Endometrial microvascular endothelial cells (primary cell): Measurements from ENCODE around the gene SERINC3. TPM values are rescaled to one million over a fixed set of nuclear protein-coding genes. Genes with fewer than 3 reads are reported as not detected.
"Not testable (repeated sequence)": the region's sequence is repeated elsewhere in the genome, so short reads cannot be mapped to it uniquely, and the experiment has no call there.

ENCODE experiments used
- in situ Hi-C: cut with HindIII; loops from 2 replicates; pipeline ENCODE4 v1.10.0; 2017; ENCODE audit warnings: low sequenced_read_pairs, low pct_unique_long_range_greater_than_20kb; ENCODE audit errors: inconsistent ontology term
- total RNA-seq: library from RNA; depleted of rRNA; stranded (reverse); fragments of >200 nt; gene quantifications from one replicate; pipeline ENCODE4 v1.2.3, GENCODE V29; 2015; ENCODE audit errors: inconsistent ontology term

Gene SERINC3
- total RNA-seq, 1 donor from 2014 or later: 100.0 TPM

DNA sequence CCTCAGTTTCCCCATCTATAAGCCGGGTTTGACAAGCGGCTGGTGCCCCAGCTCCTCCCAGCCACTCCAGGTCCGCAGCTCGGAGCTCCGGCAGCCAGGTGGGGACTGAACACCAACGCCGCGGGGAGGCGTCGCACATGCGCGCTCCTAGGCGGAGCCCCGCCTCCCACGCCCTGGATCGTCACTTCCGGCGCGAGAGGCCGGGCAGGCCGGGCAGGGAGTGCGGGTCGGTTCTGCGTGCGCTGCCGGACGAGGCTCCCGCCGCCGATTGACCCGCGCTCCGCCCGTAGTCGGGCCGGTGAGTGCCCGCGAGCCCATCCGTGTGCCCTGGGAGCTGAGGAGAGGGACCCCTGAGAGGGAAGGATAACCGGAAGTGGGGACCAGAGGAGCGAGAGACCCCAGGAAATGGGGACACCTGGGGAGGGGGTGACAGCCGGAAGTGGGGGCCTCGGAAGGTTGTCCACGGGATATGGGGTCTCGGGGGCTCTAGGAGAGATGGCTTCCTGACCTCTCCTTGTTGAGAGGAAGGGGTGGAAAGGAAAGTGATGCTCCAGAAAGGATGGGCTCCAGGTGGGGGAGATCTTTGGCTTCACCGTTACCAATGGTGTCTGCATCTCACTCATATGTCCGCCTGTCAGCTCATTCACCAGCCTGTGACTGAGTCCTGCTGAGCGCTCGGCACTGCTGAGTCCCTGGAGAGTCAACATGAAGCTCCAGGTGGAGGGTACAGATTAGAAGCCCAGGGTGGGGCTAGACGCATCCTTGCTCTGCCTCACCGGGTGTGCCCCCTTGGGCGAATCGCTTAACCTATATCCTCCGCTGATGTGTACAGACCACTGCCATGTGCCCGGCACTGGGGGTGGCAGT, 45.9 kb downstream of the SERINC3 start, which contains the start of gene TTPAL:
TTPAL (plus strand) TSS at position 181 of the 867 bp plus-strand sequence. CDS start 4,126 bp downstream, outside the sequence.
- in situ Hi-C loops: no loop called here

DNA sequence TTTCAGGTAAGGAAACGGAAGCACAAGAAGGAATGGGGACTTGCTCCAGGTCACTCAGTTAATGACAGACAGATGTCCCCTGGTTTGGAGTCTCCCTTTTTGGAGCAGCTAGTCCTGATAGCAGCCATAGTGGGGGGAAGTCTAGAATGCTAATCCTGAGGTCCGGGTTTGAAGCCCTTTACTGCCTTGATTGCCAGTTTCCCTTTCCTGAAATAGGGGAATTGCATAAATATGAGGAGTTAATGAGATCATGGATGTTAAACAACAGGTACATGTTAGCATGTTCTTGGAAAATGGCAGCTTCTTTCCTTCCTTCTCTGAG, 46.5 kb downstream of the SERINC3 start:
- in situ Hi-C loops: no loop called here

DNA sequence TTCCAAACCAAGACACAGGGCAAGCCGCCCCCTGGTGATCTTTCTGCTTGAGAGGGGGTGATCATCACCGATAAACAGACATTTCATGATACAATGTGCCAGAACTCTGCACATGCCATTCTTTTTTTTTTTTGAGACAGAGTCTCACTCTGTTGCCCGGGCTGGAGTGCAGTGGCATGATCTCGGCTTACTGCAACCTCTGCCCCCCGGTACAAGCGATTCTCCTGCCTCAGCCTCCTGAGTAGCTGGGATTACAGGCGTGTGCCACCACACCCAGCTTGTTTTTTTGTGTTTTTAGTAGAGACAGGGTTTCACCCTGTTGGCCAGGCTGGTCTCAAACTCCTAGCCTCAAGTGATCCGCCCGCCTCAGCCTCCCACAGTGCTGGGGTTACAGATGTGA, 49.6 kb downstream of the SERINC3 start:
- in situ Hi-C loops: not testable (repeated sequence)

DNA sequence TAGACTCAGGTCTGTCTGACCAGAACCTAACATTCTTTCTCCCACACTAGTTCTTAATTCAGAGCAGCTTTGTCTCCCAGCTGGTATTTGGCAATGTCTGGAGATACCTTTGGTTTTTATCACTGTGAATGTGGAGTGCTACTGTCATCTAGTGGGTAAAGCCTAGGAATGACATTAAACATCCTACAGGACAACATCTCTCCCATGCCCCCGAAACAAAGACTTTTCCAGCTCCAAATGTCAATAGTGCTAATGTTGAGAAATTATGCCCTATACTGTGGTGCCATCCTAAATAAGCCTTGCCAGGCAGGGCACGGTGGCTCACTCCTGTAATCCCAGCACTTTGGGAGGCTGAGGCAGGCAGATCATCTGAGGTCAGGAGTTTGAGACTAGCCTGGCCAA, 50.4 kb downstream of the SERINC3 start:
- in situ Hi-C loops: no loop called here

DNA sequence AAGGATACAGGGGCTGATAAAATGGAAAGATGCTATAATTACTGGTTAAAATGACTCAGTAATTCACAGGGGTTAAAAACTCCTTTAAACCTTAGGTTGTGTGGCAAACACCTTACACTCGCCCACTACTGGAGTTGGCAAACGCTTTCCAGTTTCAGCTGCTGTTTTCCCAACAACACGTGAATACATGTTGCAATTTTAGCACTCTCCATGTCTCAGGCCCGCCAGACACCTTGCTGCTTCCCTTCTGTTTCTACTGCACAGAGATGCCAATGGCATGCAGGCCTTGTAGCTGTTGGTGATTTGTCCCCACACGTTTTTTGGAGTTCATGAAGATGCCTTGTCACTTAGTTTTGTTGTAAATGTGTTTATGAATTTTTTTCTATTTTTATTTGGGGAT, 51.5 kb downstream of the SERINC3 start:
- in situ Hi-C loops: no loop called here

DNA sequence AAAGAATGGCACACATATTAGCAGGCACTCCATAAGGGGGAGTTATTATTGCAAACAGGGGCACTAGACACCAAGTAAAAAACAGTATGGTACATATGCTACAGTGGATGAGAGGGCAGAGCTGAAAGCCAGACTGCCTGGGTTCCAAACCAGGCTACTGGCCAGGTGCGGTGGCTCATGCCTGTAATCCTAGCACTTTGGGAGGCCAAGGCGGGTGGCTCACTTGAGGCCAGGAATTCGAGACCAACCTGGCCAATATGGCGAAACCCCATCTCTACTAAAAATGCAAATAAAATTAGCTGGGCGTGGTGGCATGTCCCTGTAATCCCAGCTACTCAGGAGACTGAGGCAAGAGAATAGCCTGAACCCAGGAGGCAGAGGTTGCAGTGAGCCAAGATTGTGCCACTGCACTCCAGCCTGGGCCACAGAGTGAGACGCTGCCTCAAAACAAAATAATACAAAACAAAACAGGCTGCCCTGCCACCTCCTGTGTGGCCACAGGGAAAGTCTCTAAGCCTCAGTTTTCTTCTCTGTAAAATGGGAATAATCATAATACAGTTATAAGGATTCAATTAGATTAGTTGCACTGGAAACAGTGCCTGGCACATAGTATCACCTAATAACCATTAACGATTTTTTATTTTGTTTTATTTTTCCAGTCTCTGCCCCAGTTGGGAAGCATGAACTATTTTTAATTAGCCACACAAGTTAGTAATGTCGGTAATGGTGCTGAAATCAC, 53.7 kb downstream of the SERINC3 start:
- in situ Hi-C loops: loop anchor here (10.0 kb wide), 1 partner anchor 73 kb away; no protein-coding TSS in a partner anchor

DNA sequence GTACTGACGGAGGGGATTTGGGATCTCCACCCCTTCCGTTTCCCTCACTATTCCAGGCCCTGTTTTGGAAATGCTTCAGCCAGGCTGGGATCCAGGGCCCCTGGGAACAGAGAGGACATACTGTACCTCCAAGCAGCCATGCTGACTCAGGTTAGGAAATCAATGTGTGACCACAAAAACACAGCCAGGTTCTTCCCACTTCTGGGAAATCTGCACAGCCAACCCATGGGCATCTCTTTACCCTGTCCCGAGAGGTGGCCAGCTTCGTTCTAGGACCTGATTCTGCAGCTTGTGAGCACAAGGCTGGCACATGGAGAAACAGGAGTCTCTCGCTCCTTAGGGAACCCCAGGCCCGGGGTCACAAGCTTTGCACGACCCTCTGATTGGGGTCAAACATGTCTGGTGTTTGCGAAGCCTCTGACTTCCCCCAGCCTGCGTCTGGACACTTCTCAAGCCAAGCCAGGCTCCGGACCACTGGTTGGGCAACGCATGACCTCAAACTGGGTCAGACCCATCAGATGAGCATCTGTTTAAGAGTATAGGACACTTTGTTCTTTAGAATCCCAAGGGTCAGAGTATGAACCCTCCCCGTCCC, 54.5 kb downstream of the SERINC3 start:
- in situ Hi-C loops: loop anchor here (10.0 kb wide), 1 partner anchor 73 kb away; no protein-coding TSS in a partner anchor

DNA sequence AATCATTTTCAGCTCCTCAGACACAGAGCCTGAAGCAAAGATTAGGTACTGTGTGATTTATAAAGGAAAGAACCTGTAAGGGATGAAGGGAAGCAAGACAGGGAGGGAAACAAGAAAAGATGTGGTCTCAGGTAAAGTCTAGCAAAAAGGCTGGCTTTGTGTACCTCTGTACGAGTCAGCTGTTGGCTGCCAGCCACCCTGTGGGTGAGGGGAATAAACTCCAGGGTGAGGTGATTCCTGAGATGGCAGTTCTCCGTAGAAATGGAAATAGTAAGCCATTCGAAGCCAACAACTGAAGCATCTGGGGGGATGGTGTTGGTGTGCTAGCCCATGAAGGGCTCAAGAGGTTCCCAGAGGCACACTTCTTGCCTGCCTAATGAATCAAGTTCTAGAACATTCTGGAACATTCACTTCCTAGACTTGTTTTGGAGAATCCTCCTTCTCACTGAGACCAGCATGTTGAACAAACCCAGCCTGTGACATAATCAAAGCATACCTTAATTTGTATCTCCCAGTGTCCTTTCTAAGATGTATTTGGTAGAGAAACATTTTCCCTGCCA, 56.8 kb downstream of the SERINC3 start:
- in situ Hi-C loops: loop anchor here (10.0 kb wide), 1 partner anchor 70 kb away; no protein-coding TSS in a partner anchor

DNA sequence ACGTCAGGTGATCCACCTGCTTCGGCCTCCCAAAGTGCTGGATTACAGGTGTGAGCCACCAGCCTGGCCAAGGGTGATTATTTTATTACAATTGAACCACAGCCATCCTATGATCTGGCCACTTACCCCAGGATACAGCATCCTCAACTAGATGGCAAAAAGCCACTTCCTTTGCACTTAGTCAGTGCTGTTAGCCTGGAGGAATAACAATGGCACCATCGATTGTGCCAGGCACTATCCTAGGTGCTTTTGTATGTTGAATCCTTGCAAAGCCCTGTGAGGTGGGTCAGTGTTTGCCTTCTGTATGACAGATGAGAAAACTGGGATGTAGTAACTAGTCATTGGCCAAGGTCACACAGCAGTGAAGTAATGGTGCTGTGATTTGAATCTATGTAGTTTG, 57.4 kb downstream of the SERINC3 start:
- in situ Hi-C loops: loop anchor here (10.0 kb wide), 1 partner anchor 70 kb away; no protein-coding TSS in a partner anchor

DNA sequence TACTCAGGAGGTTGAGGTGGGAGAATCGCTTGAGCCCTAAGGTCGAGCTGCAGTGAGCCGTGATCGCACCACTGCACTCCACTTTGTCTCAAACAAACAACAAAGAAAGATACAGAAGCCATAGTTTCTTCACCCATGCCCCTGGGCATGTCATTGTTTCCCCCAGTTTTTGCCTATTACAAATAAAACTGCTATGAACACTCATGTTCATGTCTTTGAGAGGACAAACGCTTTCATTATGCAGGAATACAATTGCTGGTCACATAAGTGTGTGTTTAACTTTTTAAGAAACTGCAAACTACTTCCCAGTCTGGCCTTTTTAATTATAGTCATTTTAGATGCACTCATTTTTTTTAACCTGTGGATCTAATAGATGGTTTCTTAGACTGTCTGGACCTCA, 58.4 kb downstream of the SERINC3 start:
- in situ Hi-C loops: loop anchor here (10.0 kb wide), 1 partner anchor 69 kb away; no protein-coding TSS in a partner anchor

DNA sequence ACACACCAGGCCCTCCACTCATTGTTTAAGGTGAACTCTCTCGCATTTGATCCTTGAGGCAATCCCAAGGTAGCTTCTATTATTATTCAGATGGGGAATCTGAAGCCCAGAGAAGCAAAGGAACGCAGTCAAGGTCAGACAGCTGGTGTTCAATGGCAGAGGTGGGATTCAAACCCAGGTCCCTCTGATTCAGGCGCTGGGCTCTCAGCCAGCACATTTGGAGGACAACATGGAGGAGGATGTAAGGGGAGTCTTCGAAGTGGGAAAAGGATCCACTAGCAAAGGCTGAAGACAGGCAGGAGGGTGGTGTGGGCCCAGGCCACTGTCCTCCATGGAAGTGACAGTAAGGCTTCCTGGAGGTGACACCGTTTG, 60.1 kb downstream of the SERINC3 start:
- in situ Hi-C loops: loop anchor here (10.0 kb wide), 1 partner anchor 67 kb away; no protein-coding TSS in a partner anchor

DNA sequence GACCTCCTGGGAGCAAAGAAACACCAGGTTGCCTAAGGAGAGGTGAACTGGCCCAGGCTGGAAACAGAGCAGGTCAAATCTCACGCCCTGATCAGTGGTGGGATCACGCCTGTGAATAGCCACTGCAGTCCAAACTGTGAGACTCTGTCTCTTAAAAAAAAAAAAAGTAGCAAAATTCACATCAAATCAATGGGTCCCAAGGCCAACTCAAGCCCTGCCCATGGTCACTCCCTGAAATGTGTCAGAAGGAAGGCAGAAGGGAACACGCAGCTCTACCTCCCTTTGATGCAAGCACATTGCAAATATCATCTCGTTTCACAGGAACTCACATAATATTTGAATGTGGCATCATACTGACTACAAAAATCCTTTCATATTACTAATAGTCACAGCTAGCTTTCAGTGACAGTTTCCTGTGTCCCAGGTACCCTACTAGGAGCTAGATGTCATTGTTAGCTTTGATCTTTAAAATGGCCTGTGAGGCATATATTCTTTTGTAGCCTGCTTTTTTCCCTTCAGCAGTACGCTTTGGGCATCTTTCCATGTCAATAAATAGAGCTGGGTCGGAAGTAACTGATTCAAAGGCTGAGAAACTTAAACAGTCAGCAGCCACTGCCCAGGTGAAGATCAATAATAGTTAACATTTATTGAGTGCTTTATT, 60.6 kb downstream of the SERINC3 start:
- in situ Hi-C loops: loop anchor here (10.0 kb wide), 1 partner anchor 66 kb away; no protein-coding TSS in a partner anchor

DNA sequence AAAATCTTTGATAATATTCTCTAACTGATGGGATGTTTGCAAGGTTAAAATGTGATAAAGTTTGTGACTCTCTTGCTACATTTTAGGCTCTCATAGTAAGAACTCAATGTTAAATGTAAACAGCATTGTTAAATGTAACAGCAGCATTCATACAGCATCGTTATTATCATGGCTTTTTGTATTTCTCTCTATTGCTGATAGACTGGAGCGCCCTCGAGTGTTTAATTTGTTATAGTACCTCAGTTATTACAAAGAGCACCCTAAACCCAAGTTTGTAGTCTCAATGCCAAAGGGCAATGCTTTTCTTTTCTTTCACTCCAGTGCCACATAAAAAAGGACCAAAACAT, 61.1 kb downstream of the SERINC3 start:
- in situ Hi-C loops: loop anchor here (10.0 kb wide), 1 partner anchor 66 kb away; no protein-coding TSS in a partner anchor

DNA sequence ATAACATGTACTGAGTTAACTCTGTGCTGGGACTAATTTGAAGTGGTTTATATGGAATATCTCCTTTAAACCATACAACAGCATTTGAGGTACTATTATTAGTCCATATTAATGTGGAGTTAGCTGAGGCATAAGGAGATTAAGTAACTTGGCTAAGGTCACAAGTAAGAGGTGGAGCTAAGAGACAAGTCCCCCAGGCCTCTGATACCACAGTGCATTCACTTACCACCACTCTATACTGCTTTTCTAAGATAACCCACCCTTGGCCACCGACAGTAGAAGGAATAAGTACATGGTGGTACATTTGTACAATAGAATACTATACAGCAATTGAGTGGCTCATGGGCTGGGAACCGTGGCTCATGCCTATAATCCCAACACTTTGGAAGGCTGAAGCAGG, 62.6 kb downstream of the SERINC3 start:
- in situ Hi-C loops: no loop called here

DNA sequence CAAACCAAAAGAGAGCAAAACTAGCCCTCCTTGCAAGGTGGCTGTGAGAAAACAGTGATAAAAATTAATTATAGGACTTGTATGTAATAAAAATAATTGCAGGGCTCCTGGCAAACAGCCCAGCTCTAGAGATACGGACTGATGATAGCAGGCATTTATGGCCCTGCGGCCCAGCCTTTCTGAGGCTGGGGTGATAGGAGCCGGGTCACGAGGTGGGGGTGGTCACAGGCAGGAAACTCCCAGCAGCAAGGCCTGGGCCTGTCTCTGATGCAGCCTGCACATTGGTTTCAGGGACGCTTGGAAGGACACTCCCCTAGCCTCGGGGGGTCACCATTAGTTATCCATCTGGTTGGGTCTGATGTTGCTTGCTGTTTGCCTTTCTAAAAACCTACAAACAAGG, 64.9 kb downstream of the SERINC3 start:
- in situ Hi-C loops: no loop called here

DNA sequence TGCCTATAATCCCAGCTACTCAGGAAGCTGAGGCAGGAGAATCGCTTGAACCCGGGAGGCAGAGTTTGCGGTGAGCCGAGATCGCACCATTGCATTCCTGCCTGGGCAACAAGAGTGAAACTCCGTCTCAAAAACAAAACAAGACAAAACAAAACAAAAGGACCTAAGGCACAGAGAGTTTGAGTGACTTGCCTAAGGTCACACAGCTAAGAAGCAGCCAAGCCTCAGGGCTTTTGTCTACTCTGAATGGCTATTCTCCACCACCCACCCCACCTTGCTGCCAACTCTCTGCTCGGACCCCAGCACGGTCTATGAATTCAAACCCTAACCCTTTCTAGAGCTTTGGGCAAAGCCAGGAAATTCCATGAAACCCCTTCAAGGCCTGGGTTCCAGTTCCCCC, 65.3 kb downstream of the SERINC3 start:
- in situ Hi-C loops: no loop called here

DNA sequence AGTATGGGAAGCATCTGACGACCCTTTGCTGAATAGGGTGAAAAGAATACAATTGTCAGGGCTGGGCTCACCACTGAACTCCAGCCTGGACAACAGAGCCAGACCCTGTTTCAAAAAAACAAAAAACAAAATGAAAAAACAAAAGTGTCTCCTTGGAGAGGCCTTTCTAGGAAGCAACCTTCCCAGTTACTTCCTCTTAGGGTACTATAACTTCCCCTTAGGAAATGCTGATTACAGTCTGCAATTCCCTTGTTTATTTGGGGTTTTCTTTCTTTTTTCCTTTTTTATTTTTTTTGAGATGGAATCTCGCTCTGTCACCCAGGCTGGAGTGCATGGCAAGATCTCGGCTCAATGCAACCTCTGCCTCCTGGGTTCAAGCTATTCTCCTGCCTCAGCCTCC, 66.7 kb downstream of the SERINC3 start:
- in situ Hi-C loops: no loop called here

DNA sequence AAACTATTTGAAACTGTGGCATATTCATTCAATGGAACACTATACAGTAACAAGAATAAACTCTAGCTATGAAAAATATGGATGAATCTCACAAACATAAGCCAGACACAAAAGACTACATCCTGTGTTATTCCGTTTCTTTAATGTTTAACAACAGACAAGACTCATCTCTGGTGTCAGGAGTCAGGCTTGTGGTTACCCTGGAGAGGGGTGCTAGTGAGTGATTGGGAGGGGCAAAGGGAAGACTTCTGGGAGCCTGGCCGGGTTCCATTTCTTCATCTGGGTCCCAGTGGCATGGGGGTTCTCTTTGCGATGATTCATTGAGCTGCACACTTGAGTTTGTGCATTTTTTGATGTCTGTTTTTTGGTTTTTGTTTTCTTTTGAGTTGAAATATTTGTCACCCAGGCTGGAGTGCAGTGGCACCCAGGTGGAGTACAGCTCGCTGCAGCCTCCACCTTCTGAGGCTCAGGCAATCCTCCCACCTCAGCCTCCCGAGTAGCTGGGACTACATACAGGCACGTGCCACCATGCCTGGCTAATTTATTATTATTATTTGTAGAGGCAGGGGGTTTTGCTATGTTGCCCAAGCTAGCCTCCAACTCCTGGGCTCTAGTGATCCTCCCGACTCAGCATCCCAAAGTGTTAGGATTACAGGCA, 67.4 kb downstream of the SERINC3 start:
- in situ Hi-C loops: no loop called here
